K562 (cell line): ENCODE measurements around the gene GPX2. TPM values are rescaled to one million over a fixed set of nuclear protein-coding genes. Genes with fewer than 3 reads are reported as not detected.

Experiments used
- DMBX1 ChIP-seq: fragments of 250-450 bp; sonication (Bioruptor Pico); IDR thresholded peaks from 2 replicates; pipeline ENCODE4 v1.8.0; 2022; ENCODE audit warnings: inconsistent platforms, mild to moderate bottlenecking, moderate library complexity, borderline replicate concordance
- GATAD2A ChIP-seq: fragments of 450-650 bp; IDR thresholded peaks from 2 replicates; pipeline ENCODE4 v1.6.1; 2017
- KLF1 ChIP-seq: fragments of 450-650 bp; IDR thresholded peaks from 2 replicates; pipeline ENCODE4 v1.6.1; 2016; ENCODE audit warnings: missing genetic modification characterization, missing compliant biosample characterization
- LCOR ChIP-seq: sonication (generic); formaldehyde crosslinking; IDR thresholded peaks from 2 replicates; pipeline ENCODE4 v1.8.0; 2022; ENCODE audit warnings: mild to moderate bottlenecking, missing genetic modification reagents
- MEIS2 ChIP-seq: fragments of 450-650 bp; IDR thresholded peaks from 2 replicates; pipeline ENCODE4 v1.6.1; 2014; ENCODE audit warnings: mild to moderate bottlenecking; ENCODE audit not compliant: partially characterized antibody
- NR2C2 ChIP-seq, 2 experiments: fragments of 200-800 bp in 1 of 2; sonication (Bioruptor generic) in 1 of 2; sonication (generic) in 1 of 2; formaldehyde crosslinking in 1 of 2; IDR thresholded peaks; 2 replicates each; pipeline versions ENCODE4 v1.6.1 to v1.8.0; 2016 to 2022; ENCODE audit warnings: mild to moderate bottlenecking in 1 of 2, missing compliant biosample characterization in 1 of 2, missing genetic modification characterization in 1 of 2, missing genetic modification reagents in 1 of 2
- POLR2AphosphoS5 ChIP-seq: IDR thresholded peaks from 2 replicates; pipeline ENCODE4 v1.6.1; 2011; ENCODE audit warnings: mild to moderate bottlenecking, low read depth, low read length, moderate library complexity; ENCODE audit not compliant: control insufficient read depth, insufficient read depth
- PTTG1 ChIP-seq: fragments of 450-650 bp; IDR thresholded peaks from 2 replicates; pipeline ENCODE4 v1.6.1; 2016; ENCODE audit warnings: low read depth, mild to moderate bottlenecking, missing genetic modification characterization, missing compliant biosample characterization
- RBBP5 ChIP-seq: fragments of 200-600 bp; sonication (generic); IDR thresholded peaks from 2 replicates; pipeline ENCODE4 v1.6.1; 2012; ENCODE audit warnings: borderline replicate concordance, mild to moderate bottlenecking, low read length, control low read depth, inconsistent platforms; ENCODE audit not compliant: insufficient read depth, poor library complexity, severe bottlenecking
- RBM15 ChIP-seq: fragments of 200-400 bp; formaldehyde crosslinking; IDR thresholded peaks from 2 replicates; pipeline ENCODE4 v1.6.1; 2018; ENCODE audit warnings: mild to moderate bottlenecking, low read length, moderate library complexity; ENCODE audit not compliant: insufficient read depth
- SIX5 ChIP-seq, 2 experiments: IDR thresholded peaks; 2 replicates each; pipeline ENCODE4 v1.6.1; 2011; ENCODE audit warnings: low read length in 2 of 2, borderline replicate concordance in 1 of 2, low read depth in 1 of 2, mild to moderate bottlenecking in 1 of 2, moderate library complexity in 1 of 2; ENCODE audit not compliant: insufficient read depth in 1 of 2
- SMC3 ChIP-seq: conservative IDR thresholded peaks from 2 replicates; pipeline ENCODE4 v1.6.1; 2011; ENCODE audit warnings: low read depth, low read length, improper control_type of control experiment; ENCODE audit not compliant: insufficient read depth
- SOX6 ChIP-seq: fragments of 450-650 bp; IDR thresholded peaks from 2 replicates; pipeline ENCODE4 v1.6.1; 2014; ENCODE audit warnings: mild to moderate bottlenecking
- TBL1XR1 ChIP-seq, 2 experiments: IDR thresholded peaks; 2 replicates each; pipeline ENCODE4 v1.6.1; 2012; ENCODE audit warnings: improper control_type of control experiment in 2 of 2, low read length in 2 of 2, mild to moderate bottlenecking in 1 of 2
- TCF7 ChIP-seq: sonication (generic); IDR thresholded peaks from 2 replicates; pipeline ENCODE4 v1.6.1; 2016; ENCODE audit warnings: antibody characterized with exemption, borderline replicate concordance
- YY1 ChIP-seq, 3 experiments: IDR thresholded peaks; 2 replicates each; pipeline ENCODE4 v1.6.1; 2011; ENCODE audit warnings: low read length in 2 of 3, mild to moderate bottlenecking in 2 of 3, moderate library complexity in 2 of 3, borderline replicate concordance in 1 of 3, control low read depth in 1 of 3, low read depth in 1 of 3; ENCODE audit not compliant: insufficient read depth in 3 of 3, insufficient replicate concordance in 2 of 3, control insufficient read depth in 1 of 3, insufficient read length in 1 of 3; ENCODE audit errors: extremely low read depth in 1 of 3
- ZBTB49 ChIP-seq: sonication (generic); formaldehyde crosslinking; IDR thresholded peaks from 2 replicates; pipeline ENCODE4 v1.8.0; 2022; ENCODE audit warnings: missing genetic modification reagents, mild to moderate bottlenecking, borderline replicate concordance
- ZNF507 ChIP-seq: conservative IDR thresholded peaks from 2 replicates; pipeline ENCODE4 v1.6.1; 2017; ENCODE audit warnings: missing genetic modification characterization, missing compliant biosample characterization
- polyA plus RNA-seq, 8 experiments: library from polyadenylated mRNA; depleted of rRNA in 4 of 8; stranded (reverse) in 5 of 8; unstranded in 3 of 8; fragments of >200 nt; fragmentation: Nextera tagmentation in 2 of 8; fragmentation: Illumina TruSeq in 1 of 8; extraction: Ambion mirVana in 2 of 8; extraction: Trizol in 1 of 8; gene quantifications; 2 replicates each; pipeline versions ENCODE4 v1.2.1 to v1.2.3, GENCODE V29; 2011 to 2014; ENCODE audit warnings: inconsistent platforms in 1 of 8, missing spikeins in 1 of 8
- total RNA-seq, 7 experiments: library from RNA; depleted of rRNA in 6 of 7; stranded (reverse); fragments of >200 nt in 6 of 7; fragmentation: Illumina TruSeq in 2 of 7; extraction: Trizol in 2 of 7; gene quantifications; 2 replicates each; pipeline versions ENCODE4 v1.2.1 to v1.2.3, GENCODE V29; 2011 to 2021; ENCODE audit warnings: low replicate concordance in 1 of 7
- TF ChIP-seq, protein P1 (sequence below): fragments of 250-450 bp; sonication (Bioruptor Pico); IDR thresholded peaks from 2 replicates; pipeline ENCODE4 v1.5.0; 2021
- TF ChIP-seq, protein P2 (sequence below): fragments of 450-650 bp; IDR thresholded peaks from 2 replicates; pipeline ENCODE4 v1.7.0; 2016; ENCODE audit warnings: borderline replicate concordance

The GPX2 gene
- total and polyA plus RNA-seq, 9 of the 15 experiments (the other 6 are each of a cell fraction or from before 2014, with no cell fraction given), result 0.24 TPM; not detected in 8

DNA sequence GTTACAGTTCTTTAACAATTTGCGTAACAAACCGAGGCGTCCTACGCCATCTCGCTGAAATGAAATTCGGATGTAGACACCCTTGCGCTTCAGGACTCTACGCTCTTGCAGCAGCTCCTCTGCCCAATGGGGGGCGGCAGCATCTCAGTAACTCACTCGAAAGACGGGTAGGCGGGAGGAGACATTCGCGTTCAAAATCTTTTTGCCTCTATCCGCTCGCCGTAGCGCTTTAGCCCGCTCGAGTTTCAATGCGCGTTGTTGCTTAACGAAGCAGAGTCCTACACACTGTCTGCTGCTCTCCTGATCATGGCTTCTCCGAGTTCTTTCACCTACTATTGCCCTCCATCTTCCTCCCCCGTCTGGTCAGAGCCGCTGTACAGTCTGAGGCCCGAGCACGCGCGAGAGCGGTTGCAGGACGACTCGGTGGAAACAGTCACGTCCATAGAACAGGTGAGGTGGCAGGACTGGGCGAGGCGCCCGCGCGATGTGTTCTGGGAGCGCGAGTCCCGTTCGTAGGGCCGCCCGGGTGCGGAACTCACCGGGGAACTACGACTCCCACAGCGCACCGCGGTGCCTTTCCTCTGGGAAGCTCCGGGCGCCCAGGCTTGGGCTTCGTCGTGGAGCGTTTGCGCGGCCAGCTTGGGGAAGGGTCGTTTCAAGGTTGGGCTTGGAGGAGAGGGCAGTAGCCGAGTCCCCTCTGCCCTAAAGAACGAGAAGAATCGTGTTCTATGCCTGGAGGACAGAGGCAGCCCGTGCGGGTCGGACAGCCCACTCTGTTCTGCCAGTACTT is 44.3 kb upstream of the GPX2 start, which contains the start of gene FNTB (continued):
- TF ChIP-seq, protein P1, sequence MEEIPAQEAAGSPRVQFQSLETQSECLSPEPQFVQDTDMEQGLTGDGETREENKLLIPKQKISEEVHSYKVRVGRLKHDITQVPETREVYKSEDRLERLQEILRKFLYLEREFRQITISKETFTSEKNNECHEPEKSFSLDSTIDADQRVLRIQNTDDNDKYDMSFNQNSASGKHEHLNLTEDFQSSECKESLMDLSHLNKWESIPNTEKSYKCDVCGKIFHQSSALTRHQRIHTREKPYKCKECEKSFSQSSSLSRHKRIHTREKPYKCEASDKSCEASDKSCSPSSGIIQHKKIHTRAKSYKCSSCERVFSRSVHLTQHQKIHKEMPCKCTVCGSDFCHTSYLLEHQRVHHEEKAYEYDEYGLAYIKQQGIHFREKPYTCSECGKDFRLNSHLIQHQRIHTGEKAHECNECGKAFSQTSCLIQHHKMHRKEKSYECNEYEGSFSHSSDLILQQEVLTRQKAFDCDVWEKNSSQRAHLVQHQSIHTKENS (CRISPR knock-in tag), result no peak
- TF ChIP-seq TBL1XR1 (IDR thresholded peaks at IDR 0.05; ENCODE audit: low read length in 2 of 2) (no peak), TCF7 (no peak), MEIS2 (no peak), SMC3 (peak; percentile 64), PTTG1 (no peak), ZNF507 (tag) (no peak), ZBTB49 (CRISPR knock-in tag) (no peak), NR2C2 (CRISPR knock-in tag; IDR thresholded peaks at IDR 0.05) (0 out of 2 replicates have a peak, but pooled peaks have one; percentile 30), NR2C2 (tag; IDR thresholded peaks at IDR 0.05) (peak; percentile 53; the same call in 1 of the 2 replicates), GATAD2A (no peak), KLF1 (tag) (peak; percentile 54; the same call in 1 of the 2 replicates), SOX6 (no peak), POLR2AphosphoS5 (no peak; the same call in 1 of the 2 replicates), DMBX1 (CRISPR knock-in tag) (no peak), RBM15 (no peak), YY1 (IDR thresholded peaks at IDR 0.05; ENCODE audit: borderline replicate concordance in 1 of 3, control insufficient read depth in 1 of 3, extremely low read depth in 1 of 3, insufficient read depth in 3 of 3, insufficient read length in 1 of 3, insufficient replicate concordance in 2 of 3, low read depth in 1 of 3, low read length in 2 of 3) (peak in 2 of 3 experiments; percentile 20 to 40), RBBP5 (peak; percentile 56), SIX5 (IDR thresholded peaks at IDR 0.05; ENCODE audit: borderline replicate concordance in 1 of 2, insufficient read depth in 1 of 2, low read depth in 1 of 2, low read length in 2 of 2) (peak; percentile 73 to 77; a peak in 3 of 4 replicates), LCOR (CRISPR knock-in tag) (peak; percentile 76)
- TF ChIP-seq, protein P2, sequence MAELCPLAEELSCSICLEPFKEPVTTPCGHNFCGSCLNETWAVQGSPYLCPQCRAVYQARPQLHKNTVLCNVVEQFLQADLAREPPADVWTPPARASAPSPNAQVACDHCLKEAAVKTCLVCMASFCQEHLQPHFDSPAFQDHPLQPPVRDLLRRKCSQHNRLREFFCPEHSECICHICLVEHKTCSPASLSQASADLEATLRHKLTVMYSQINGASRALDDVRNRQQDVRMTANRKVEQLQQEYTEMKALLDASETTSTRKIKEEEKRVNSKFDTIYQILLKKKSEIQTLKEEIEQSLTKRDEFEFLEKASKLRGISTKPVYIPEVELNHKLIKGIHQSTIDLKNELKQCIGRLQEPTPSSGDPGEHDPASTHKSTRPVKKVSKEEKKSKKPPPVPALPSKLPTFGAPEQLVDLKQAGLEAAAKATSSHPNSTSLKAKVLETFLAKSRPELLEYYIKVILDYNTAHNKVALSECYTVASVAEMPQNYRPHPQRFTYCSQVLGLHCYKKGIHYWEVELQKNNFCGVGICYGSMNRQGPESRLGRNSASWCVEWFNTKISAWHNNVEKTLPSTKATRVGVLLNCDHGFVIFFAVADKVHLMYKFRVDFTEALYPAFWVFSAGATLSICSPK, result no peak; the same call in 1 of the 2 replicates
